Measurements from ENCODE around the gene KNG1.
"Not testable (repeated sequence)": the region's sequence is repeated elsewhere in the genome, so short reads cannot be mapped to it uniquely, and the experiment has no call there.

The KNG1 gene

DNA sequence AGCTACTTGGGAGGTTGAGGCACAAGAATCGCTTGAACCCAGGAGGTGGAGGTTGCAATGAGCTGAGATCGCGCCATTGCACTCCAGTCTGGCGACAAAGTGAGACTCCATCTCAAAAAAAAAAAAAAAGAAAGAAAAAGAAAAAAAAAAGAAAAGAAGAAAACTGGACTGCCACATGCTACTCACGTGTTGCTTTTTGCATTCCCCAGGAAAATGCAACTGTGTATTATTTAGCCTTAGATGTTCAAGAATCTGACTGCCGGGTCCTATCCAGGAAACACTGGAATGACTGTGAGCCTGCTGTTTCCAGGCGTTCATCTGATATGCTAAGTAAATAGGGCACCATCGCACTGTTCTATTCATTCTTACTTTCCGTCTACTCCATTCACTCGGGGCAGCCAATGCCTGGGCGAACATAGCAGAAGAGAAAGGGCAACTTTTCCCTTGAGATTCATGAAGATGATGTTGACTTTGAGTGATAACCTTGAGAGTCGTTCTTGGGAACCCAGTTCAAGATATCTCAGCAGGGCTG lies 30.0 kb upstream of the KNG1 start:
- no peak for DNase-seq (ENCODE audit: low read depth)
- TF ChIP-seq MYC (IDR thresholded peaks at IDR 0.05; ENCODE audit: low read depth, low read length) (no peak), POLR2A (IDR thresholded peaks at IDR 0.05; ENCODE audit: extremely low read depth, insufficient read length) (no peak)
- TF ChIP-seq, protein P1, sequence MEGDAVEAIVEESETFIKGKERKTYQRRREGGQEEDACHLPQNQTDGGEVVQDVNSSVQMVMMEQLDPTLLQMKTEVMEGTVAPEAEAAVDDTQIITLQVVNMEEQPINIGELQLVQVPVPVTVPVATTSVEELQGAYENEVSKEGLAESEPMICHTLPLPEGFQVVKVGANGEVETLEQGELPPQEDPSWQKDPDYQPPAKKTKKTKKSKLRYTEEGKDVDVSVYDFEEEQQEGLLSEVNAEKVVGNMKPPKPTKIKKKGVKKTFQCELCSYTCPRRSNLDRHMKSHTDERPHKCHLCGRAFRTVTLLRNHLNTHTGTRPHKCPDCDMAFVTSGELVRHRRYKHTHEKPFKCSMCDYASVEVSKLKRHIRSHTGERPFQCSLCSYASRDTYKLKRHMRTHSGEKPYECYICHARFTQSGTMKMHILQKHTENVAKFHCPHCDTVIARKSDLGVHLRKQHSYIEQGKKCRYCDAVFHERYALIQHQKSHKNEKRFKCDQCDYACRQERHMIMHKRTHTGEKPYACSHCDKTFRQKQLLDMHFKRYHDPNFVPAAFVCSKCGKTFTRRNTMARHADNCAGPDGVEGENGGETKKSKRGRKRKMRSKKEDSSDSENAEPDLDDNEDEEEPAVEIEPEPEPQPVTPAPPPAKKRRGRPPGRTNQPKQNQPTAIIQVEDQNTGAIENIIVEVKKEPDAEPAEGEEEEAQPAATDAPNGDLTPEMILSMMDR (IDR thresholded peaks at IDR 0.05; ENCODE audit: low read depth, low read length): no peak
- TF ChIP-seq, protein P2, sequence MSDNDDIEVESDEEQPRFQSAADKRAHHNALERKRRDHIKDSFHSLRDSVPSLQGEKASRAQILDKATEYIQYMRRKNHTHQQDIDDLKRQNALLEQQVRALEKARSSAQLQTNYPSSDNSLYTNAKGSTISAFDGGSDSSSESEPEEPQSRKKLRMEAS (IDR thresholded peaks at IDR 0.05; ENCODE audit: low read depth, low read length): no peak
- H3K4me3 ChIP-seq (ENCODE audit: low read depth, low read length): no peak overlapping the region

DNA sequence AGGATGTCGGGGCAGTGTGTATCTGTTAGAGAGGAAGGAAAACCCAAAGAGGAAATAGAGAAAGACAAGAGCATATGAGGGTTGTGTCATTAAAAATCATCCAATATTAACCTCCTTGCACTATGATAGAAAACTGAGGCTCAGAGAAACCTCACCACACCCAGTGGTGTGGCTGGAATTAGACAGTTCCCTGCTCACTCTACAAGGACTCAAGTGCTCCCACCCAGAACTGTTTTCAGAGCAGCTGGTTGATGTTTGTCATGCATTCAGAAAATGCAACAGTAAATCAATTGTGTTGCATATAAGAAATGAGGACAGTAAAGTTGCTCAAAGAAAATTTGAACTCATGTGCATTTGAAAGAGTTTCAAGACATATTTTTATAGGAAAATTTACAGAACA lies 26.9 kb upstream of the KNG1 start:
- H3K4me3 ChIP-seq (ENCODE audit: low read depth, low read length); DNase-seq (ENCODE audit: low read depth): not testable (repeated sequence)

DNA sequence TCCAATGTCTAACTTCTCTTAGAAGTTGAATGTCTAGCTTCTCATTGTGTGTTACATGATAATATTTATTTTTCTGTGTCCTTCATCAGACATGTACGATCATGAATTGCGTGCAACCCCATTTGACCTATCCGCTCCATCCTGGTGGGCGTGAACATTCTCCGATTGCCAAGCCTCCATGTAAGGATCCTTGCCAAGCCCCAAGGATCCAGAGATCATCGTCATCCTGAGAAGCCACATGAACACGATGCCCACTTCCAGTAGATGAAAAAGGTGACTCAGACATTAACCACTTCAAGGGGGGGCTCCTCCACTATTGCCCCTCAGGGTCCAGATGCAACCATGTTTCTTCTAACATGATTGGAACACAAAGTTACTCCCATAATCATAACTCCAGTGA lies 25.5 kb upstream of the KNG1 start:
- no peak overlapping the region for H3K4me3 ChIP-seq (ENCODE audit: low read depth, low read length)
- no peak for DNase-seq (ENCODE audit: low read depth)
- TF ChIP-seq, protein P2 (IDR thresholded peaks at IDR 0.05; ENCODE audit: low read depth, low read length): no peak
- TF ChIP-seq MYC (IDR thresholded peaks at IDR 0.05; ENCODE audit: low read depth, low read length) (no peak), POLR2A (IDR thresholded peaks at IDR 0.05; ENCODE audit: extremely low read depth, insufficient read length) (no peak)
- TF ChIP-seq, protein P1 (IDR thresholded peaks at IDR 0.05; ENCODE audit: low read depth, low read length): no peak

DNA sequence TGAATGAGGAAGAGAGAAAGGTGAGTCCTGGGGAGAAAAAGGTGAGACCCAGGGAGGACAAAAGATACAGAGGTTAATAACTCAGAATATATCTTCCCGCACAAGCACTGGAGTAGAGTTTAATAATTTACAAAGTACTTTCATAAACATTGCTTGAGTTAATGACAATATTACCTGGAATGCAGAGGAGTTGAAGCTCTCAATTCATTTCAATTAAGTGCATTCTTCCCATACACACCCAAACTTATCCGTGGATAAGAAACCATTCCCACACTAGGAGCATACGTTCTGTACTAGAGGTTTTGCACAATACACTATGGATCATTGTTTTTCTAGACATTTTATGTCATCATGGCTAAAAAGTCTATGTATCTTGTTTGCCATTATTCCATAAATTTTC lies 23.3 kb upstream of the KNG1 start:
- H3K4me3 ChIP-seq (ENCODE audit: low read depth, low read length): no peak overlapping the region
- no peak for DNase-seq (ENCODE audit: low read depth)
- TF ChIP-seq, protein P1 (IDR thresholded peaks at IDR 0.05; ENCODE audit: low read depth, low read length): no peak
- TF ChIP-seq MYC (IDR thresholded peaks at IDR 0.05; ENCODE audit: low read depth, low read length) (no peak), POLR2A (IDR thresholded peaks at IDR 0.05; ENCODE audit: extremely low read depth, insufficient read length) (no peak)
- TF ChIP-seq, protein P2 (IDR thresholded peaks at IDR 0.05; ENCODE audit: low read depth, low read length): no peak

DNA sequence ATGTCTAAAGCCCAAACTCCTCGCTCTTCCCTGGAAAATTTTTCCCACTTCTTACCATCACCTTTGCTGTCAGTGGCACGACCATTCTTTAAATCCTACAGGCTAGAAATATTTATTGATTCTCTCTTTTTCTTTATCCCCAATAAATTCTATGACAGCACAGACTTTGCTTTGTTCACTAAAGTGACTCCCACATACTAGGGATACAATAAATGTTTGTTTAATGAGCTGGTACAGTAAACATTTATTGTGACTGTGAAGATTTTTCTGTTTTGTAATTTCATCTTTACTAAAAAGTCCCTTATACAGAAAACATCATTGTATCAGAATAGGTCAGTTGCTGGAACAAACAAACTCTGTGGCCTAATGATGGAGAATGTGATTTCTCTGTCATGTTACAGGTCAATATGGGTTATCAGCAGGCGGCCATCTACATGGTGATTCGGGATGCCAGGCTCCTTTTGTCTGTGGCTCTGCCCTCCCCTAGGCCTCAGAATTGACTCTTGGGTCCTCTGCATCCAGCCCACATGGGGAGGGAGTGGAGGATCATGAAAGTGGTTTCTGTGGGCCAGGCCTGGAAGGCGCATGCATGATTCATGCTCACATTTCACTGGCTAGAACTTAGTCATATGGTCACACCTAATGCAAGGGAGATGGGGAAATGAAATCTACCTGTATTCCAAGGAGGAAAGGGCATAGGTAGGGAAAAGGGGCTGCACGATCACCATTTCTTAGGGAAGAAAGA lies 22.7 kb upstream of the KNG1 start:
- H3K4me3 ChIP-seq (ENCODE audit: low read depth, low read length): no peak overlapping the region
- TF ChIP-seq, protein P1 (IDR thresholded peaks at IDR 0.05; ENCODE audit: low read depth, low read length): no peak
- TF ChIP-seq POLR2A (IDR thresholded peaks at IDR 0.05; ENCODE audit: extremely low read depth, insufficient read length): no peak
- TF ChIP-seq MYC (IDR thresholded peaks at IDR 0.05; ENCODE audit: low read depth, low read length): no peak
- TF ChIP-seq, protein P2 (IDR thresholded peaks at IDR 0.05; ENCODE audit: low read depth, low read length): no peak
- no peak for DNase-seq (ENCODE audit: low read depth)

DNA sequence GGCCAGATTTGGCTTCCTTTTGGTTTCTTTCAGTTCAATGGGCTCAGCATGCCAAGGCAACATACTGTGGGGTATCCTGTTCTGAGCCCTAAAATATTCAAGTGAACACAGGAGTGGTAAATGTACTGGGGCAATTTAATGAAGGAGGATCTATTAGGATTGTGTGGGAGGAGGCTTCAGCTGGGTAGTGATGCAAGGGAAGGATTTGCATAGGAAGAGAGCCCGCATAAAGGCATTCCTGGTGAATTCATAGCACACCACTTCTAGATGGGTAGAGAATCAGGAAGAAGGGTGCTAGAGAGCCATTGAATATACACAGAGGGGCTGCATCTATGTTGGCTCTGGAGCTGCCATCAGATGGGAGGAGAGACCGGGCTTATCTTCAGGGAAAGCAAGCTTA lies 20.6 kb upstream of the KNG1 start:
- TF ChIP-seq, protein P2 (IDR thresholded peaks at IDR 0.05; ENCODE audit: low read depth, low read length): no peak
- TF ChIP-seq MYC (IDR thresholded peaks at IDR 0.05; ENCODE audit: low read depth, low read length) (no peak), POLR2A (IDR thresholded peaks at IDR 0.05; ENCODE audit: extremely low read depth, insufficient read length) (no peak)
- TF ChIP-seq, protein P1 (IDR thresholded peaks at IDR 0.05; ENCODE audit: low read depth, low read length): no peak
- no peak for DNase-seq (ENCODE audit: low read depth)

More for the DNA sequence above, 20.6 kb upstream of the KNG1 start:
- H3K4me3 ChIP-seq (ENCODE audit: low read depth, low read length): no peak overlapping the region
